K562 (cell line): ENCODE measurements around the gene TUBB2A. TPM values are rescaled to one million over a fixed set of nuclear protein-coding genes. Genes with fewer than 3 reads are reported as not detected.

ENCODE experiments used
- ATAC-seq: fragments of 200-7000 bp; cut with Tn5 transposase; 3 replicates; pipeline ENCODE4 v1.9.1; 2020; ENCODE audit warnings: moderate library complexity
- BruUV-seq: library from RNA; stranded (reverse); fragments of 400-500 nt; replicated peaks from 2 replicates; lab custom pipeline; 2021; lab: Mats Ljungman, UMichigan
- CTCF ChIA-PET: fragments of 300-600 bp; formaldehyde crosslinking; extraction: SDS; loops from one replicate; lab custom pipeline; 2021; ENCODE audit warnings: low intra/inter-chr PET ratio; lab: Yijun Ruan, JAX
- POLR2A ChIA-PET: fragments of 300-600, 350-650 bp; sonication (Branson Sonifier 250); formaldehyde crosslinking; extraction: SDS; loops from one replicate; lab custom pipeline; 2021; ENCODE audit warnings: antibody characterized with exemption, inconsistent platforms; lab: Yijun Ruan, JAX
- DNase-seq, 4 experiments: peaks; one replicate each; pipeline versions ENCODE4 v3.0.0 to v3.0.0-alpha.2; 2011 to 2018; ENCODE audit warnings: low spot score in 3 of 4, mixed read lengths in 3 of 4; ENCODE audit errors: extremely low read depth in 1 of 4
- FAIRE-seq: peaks from 2 replicates; lab custom pipeline; 2011; peaks lifted over from hg19 to GRCh38; lab: Jason Lieb, UNC
- H2AFZ ChIP-seq: 2 replicates; pipeline ENCODE4 v1.6.0; 2011; ENCODE audit warnings: low read depth, low read length, control low read depth, inconsistent platforms
- H3K27ac ChIP-seq: fragments of 200-600 bp; 3 replicates; pipeline ENCODE4 v1.8.0; 2011; ENCODE audit warnings: low read depth, mild to moderate bottlenecking, control low read depth, inconsistent platforms, low read length, moderate library complexity, mixed read lengths; ENCODE audit errors: extremely low read depth
- H3K27me3 ChIP-seq, 2 experiments: fragments of 300-600 bp in 1 of 2; 2 replicates in 1 of 2; 3 replicates in 1 of 2; pipeline versions ENCODE4 v1.6.0 to v1.8.0; 2011; ENCODE audit warnings: inconsistent platforms in 2 of 2, low read length in 2 of 2, mild to moderate bottlenecking in 1 of 2, mixed read lengths in 1 of 2, moderate library complexity in 1 of 2; ENCODE audit not compliant: control insufficient read depth in 2 of 2, insufficient read depth in 2 of 2
- H3K36me3 ChIP-seq: fragments of 300-600 bp; 3 replicates; pipeline ENCODE4 v1.8.0; 2011; ENCODE audit warnings: mild to moderate bottlenecking, low read length, inconsistent platforms; ENCODE audit not compliant: control insufficient read depth, insufficient read depth
- H3K4me1 ChIP-seq, 2 experiments: fragments of 200-600 bp in 1 of 2; replicated peaks in 1 of 2; 2 replicates in 1 of 2; 3 replicates in 1 of 2; pipeline versions ENCODE4 v1.5.1 to v1.8.0; 2011; ENCODE audit warnings: inconsistent platforms in 2 of 2, low read length in 2 of 2, mild to moderate bottlenecking in 1 of 2, mixed read lengths in 1 of 2, moderate library complexity in 1 of 2; ENCODE audit not compliant: control insufficient read depth in 2 of 2, insufficient read depth in 2 of 2
- H3K4me2 ChIP-seq: 2 replicates; pipeline ENCODE4 v1.6.1; 2011; ENCODE audit warnings: low read length, control low read depth, inconsistent platforms, mixed read lengths; ENCODE audit not compliant: insufficient read depth
- H3K4me3 ChIP-seq: fragments of 200-600 bp; sonication (generic), shearing (Covaris generic); 2 replicates; pipeline ENCODE4 v1.5.1; 2016; ENCODE audit warnings: control low read depth, inconsistent platforms
- H3K79me2 ChIP-seq: fragments of 200-600 bp; 3 replicates; pipeline ENCODE4 v1.8.0; 2011; ENCODE audit warnings: low read length, inconsistent platforms; ENCODE audit not compliant: control insufficient read depth, insufficient read depth
- H3K9ac ChIP-seq, 2 experiments: 2 replicates each; pipeline versions ENCODE4 v1.6.0 to v1.6.1; 2011; ENCODE audit warnings: low read depth in 2 of 2, low read length in 2 of 2, control low read depth in 1 of 2, inconsistent platforms in 1 of 2, mild to moderate bottlenecking in 1 of 2, mixed read lengths in 1 of 2; ENCODE audit not compliant: insufficient read depth in 1 of 2
- H3K9me1 ChIP-seq: one replicate; pipeline ENCODE4 v1.6.0; 2011; ENCODE audit warnings: inconsistent platforms, mild to moderate bottlenecking, low read length, moderate library complexity; ENCODE audit not compliant: control insufficient read depth, insufficient read depth
- H3K9me3 ChIP-seq: replicated peaks from 2 replicates; pipeline ENCODE4 v1.5.1; 2011; ENCODE audit warnings: low read depth, low read length, inconsistent platforms; ENCODE audit not compliant: control insufficient read depth, insufficient read depth
- H4K20me1 ChIP-seq: replicated peaks from 2 replicates; pipeline ENCODE4 v1.6.1; 2011; ENCODE audit warnings: low read length, inconsistent platforms, mixed read lengths; ENCODE audit not compliant: control insufficient read depth, insufficient read depth
- IRF1 ChIP-seq: sonication (generic); formaldehyde crosslinking; IDR thresholded peaks from 2 replicates; pipeline ENCODE4 v1.8.0; 2022; ENCODE audit warnings: missing genetic modification reagents, mild to moderate bottlenecking, borderline replicate concordance
- ZC3H8 ChIP-seq: fragments of 450-650 bp; IDR thresholded peaks from 2 replicates; pipeline ENCODE4 v1.6.1; 2017
- ZNF274 ChIP-seq: IDR thresholded peaks from 2 replicates; pipeline ENCODE4 v1.6.1; 2011; ENCODE audit warnings: low read depth, mild to moderate bottlenecking, low read length, moderate library complexity, borderline replicate concordance
- WGBS: fragments of 100-300 bp; shearing (Covaris generic); methylation state at CpG from one replicate; pipeline ENCODE4 v1.1.6; 2016; ENCODE audit warnings: low coverage, mixed read lengths; ENCODE audit not compliant: insufficient coverage; ENCODE audit errors: missing lambda C conversion rate; 5-methylcytosine and 5-hydroxymethylcytosine counted together
- in situ Hi-C: fragments of 300-500 bp; cut with MboI; formaldehyde crosslinking; loops from 4 replicates; pipeline ENCODE4 v1.15.0; 2018; ENCODE audit warnings: inconsistent platforms, mixed read lengths
- intact Hi-C: fragments of 100-400 bp; cut with micrococcal nuclease; formaldehyde crosslinking; loops from 2 replicates; pipeline ENCODE4 v1.14.2; 2022
- polyA plus RNA-seq, 8 experiments: library from polyadenylated mRNA; depleted of rRNA in 4 of 8; stranded (reverse) in 5 of 8; unstranded in 3 of 8; fragments of >200 nt; fragmentation: Nextera tagmentation in 2 of 8; fragmentation: Illumina TruSeq in 1 of 8; extraction: Ambion mirVana in 2 of 8; extraction: Trizol in 1 of 8; gene quantifications; 2 replicates each; pipeline versions ENCODE4 v1.2.1 to v1.2.3, GENCODE V29; 2011 to 2014; ENCODE audit warnings: inconsistent platforms in 1 of 8, missing spikeins in 1 of 8
- total RNA-seq, 7 experiments: library from RNA; depleted of rRNA in 6 of 7; stranded (reverse); fragments of >200 nt in 6 of 7; fragmentation: Illumina TruSeq in 2 of 7; extraction: Trizol in 2 of 7; gene quantifications; 2 replicates each; pipeline versions ENCODE4 v1.2.1 to v1.2.3, GENCODE V29; 2011 to 2021; ENCODE audit warnings: low replicate concordance in 1 of 7
- TF ChIP-seq, protein P1 (sequence below): sonication (generic); formaldehyde crosslinking; IDR thresholded peaks from 2 replicates; pipeline ENCODE4 v1.8.0; 2022; ENCODE audit warnings: mild to moderate bottlenecking, missing genetic modification reagents, borderline replicate concordance
- TF ChIP-seq, protein P2 (sequence below): fragments of 250-450 bp; sonication (Bioruptor Pico); IDR thresholded peaks from 2 replicates; pipeline ENCODE4 v1.8.0; 2021; ENCODE audit warnings: moderate library complexity, mild to moderate bottlenecking, inconsistent platforms

The TUBB2A gene
- total and polyA plus RNA-seq, 9 of the 15 experiments (the other 6 are each of a cell fraction or from before 2014, with no cell fraction given): 3.6 to 92.1 (median 45.6) TPM

- Histone ChIP-seq H3K4me1 (peaks cover 0 to 17% of the 10 kb centered on the region in 2 experiments; a peak in 3 of 5 replicates), H3K4me3 (no peak overlapping the region)
- in situ Hi-C loops: no loop called here
- TF ChIP-seq IRF1 (CRISPR knock-in tag): no peak
- TF ChIP-seq, protein P1, sequence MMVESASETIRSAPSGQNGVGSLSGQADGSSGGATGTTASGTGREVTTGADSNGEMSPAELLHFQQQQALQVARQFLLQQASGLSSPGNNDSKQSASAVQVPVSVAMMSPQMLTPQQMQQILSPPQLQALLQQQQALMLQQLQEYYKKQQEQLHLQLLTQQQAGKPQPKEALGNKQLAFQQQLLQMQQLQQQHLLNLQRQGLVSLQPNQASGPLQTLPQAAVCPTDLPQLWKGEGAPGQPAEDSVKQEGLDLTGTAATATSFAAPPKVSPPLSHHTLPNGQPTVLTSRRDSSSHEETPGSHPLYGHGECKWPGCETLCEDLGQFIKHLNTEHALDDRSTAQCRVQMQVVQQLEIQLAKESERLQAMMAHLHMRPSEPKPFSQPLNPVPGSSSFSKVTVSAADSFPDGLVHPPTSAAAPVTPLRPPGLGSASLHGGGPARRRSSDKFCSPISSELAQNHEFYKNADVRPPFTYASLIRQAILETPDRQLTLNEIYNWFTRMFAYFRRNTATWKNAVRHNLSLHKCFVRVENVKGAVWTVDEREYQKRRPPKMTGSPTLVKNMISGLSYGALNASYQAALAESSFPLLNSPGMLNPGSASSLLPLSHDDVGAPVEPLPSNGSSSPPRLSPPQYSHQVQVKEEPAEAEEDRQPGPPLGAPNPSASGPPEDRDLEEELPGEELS (CRISPR knock-in tag): no peak
- TF ChIP-seq ZC3H8: no peak
- TF ChIP-seq, protein P2, sequence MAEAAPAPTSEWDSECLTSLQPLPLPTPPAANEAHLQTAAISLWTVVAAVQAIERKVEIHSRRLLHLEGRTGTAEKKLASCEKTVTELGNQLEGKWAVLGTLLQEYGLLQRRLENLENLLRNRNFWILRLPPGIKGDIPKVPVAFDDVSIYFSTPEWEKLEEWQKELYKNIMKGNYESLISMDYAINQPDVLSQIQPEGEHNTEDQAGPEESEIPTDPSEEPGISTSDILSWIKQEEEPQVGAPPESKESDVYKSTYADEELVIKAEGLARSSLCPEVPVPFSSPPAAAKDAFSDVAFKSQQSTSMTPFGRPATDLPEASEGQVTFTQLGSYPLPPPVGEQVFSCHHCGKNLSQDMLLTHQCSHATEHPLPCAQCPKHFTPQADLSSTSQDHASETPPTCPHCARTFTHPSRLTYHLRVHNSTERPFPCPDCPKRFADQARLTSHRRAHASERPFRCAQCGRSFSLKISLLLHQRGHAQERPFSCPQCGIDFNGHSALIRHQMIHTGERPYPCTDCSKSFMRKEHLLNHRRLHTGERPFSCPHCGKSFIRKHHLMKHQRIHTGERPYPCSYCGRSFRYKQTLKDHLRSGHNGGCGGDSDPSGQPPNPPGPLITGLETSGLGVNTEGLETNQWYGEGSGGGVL (CRISPR knock-in tag): no peak
- TF ChIP-seq ZNF274: no peak
- TF ChIP-seq, all 486 proteins: peak for 0
- intact Hi-C loops: no loop called here
- POLR2A ChIA-PET: interaction anchor here (0.6 to 1.2 kb wide), 2 partner anchors 21 to 126 kb away, joined by 3 to 4 read pairs; partner anchors contain the start of gene TUBB2A
- H3K27ac ChIP-seq: no peak overlapping the region
- H3K9me1 ChIP-seq: no peaks in the 10 kb centered on the region
- no peak overlapping the region for H2AFZ ChIP-seq
- DNase-seq: no peak
- no peaks in the 10 kb centered on the region for H3K27me3 ChIP-seq
- H3K9ac ChIP-seq: no peak overlapping the region; a peak in 1 of 4 replicates
- H3K36me3 ChIP-seq: peaks cover 6% of the 10 kb centered on the region; the same call in 1 of the 3 replicates
- ATAC-seq: no peak
- no peaks in the 10 kb centered on the region for H3K79me2 ChIP-seq
- H4K20me1 ChIP-seq: no peaks in the 10 kb centered on the region
- no peak for FAIRE-seq
- CTCF ChIA-PET: no interaction called here
- H3K4me2 ChIP-seq: no peak overlapping the region
- H3K9me3 ChIP-seq: no peaks in the 10 kb centered on the region
- BruUV-seq: no TSS peak
- WGBS: 69% methylated on average over 13 of the region's 13 CpGs
Measured at GRCh38 chr6:3135668-3136291, 21.6 kb downstream of the TUBB2A start.
